HG03460 (cell line): ENCODE results near the gene CFAP53.

Source experiments
- ATAC-seq: cut with Tn5 transposase; IDR thresholded peaks from one replicate; pipeline ENCODE4 v1.9.1; 2021; ENCODE audit not compliant: unreplicated experiment

The CFAP53 gene

GRCh38 chr18:50195689-50196088, 70.6 kb downstream of the CFAP53 start:
- ATAC-seq, result no peak

- peak; percentile 67 for ATAC-seq
These were observed 71.4 kb downstream of the CFAP53 start, which contains the start of gene MYO5B for GRCh38 chr18:50194631-50195532. MYO5B (minus strand) TSS chr18:50195147; CDS start chr18:50194793, 354 bp downstream.

- no peak for ATAC-seq
These were observed 72.3 kb downstream of the CFAP53 start for GRCh38 chr18:50193796-50194630.

GRCh38 chr18:50192995-50193795, 73.1 kb downstream of the CFAP53 start:
- no peak for ATAC-seq

GRCh38 chr18:50190926-50191325, 75.4 kb downstream of the CFAP53 start:
- ATAC-seq, result no peak

GRCh38 chr18:50190236-50190635, 76.1 kb downstream of the CFAP53 start:
- no peak for ATAC-seq

GRCh38 chr18:50189160-50189559, 77.1 kb downstream of the CFAP53 start:
- no peak for ATAC-seq

GRCh38 chr18:50188652-50189051, 77.6 kb downstream of the CFAP53 start:
- no peak for ATAC-seq

- no peak for ATAC-seq
These were observed 78.6 kb downstream of the CFAP53 start for GRCh38 chr18:50187659-50188058.

- ATAC-seq, result no peak
These were observed 79.9 kb downstream of the CFAP53 start for GRCh38 chr18:50186385-50186784.

GRCh38 chr18:50183556-50183955, 82.7 kb downstream of the CFAP53 start:
- no peak for ATAC-seq

GRCh38 chr18:50182511-50182910, 83.8 kb downstream of the CFAP53 start:
- ATAC-seq, result no peak

- no peak for ATAC-seq
These were observed 84.7 kb downstream of the CFAP53 start for GRCh38 chr18:50181590-50181989.

GRCh38 chr18:50179465-50179864, 86.8 kb downstream of the CFAP53 start:
- no peak for ATAC-seq

GRCh38 chr18:50177294-50177992, 88.9 kb downstream of the CFAP53 start:
- ATAC-seq, result no peak
